ENCODE results near the gene KRT37.

- TF ChIP-seq, protein P1, sequence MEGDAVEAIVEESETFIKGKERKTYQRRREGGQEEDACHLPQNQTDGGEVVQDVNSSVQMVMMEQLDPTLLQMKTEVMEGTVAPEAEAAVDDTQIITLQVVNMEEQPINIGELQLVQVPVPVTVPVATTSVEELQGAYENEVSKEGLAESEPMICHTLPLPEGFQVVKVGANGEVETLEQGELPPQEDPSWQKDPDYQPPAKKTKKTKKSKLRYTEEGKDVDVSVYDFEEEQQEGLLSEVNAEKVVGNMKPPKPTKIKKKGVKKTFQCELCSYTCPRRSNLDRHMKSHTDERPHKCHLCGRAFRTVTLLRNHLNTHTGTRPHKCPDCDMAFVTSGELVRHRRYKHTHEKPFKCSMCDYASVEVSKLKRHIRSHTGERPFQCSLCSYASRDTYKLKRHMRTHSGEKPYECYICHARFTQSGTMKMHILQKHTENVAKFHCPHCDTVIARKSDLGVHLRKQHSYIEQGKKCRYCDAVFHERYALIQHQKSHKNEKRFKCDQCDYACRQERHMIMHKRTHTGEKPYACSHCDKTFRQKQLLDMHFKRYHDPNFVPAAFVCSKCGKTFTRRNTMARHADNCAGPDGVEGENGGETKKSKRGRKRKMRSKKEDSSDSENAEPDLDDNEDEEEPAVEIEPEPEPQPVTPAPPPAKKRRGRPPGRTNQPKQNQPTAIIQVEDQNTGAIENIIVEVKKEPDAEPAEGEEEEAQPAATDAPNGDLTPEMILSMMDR (IDR thresholded peaks at IDR 0.05) = no peak
- TF ChIP-seq POLR2A (IDR thresholded peaks at IDR 0.05) = no peak
Measured at GRCh38 chr17:41402161-41402560, 22.2 kb downstream of the KRT37 start.

Data from body of pancreas (tissue), 4 donors.